HPDE6-E6E7 (cell line): ENCODE data around the gene ATXN1L.
"Not testable (repeated sequence)": the region's sequence is repeated elsewhere in the genome, so short reads cannot be mapped to it uniquely, and the experiment has no call there.

Experiments used
- DNase-seq: peaks from one replicate; pipeline ENCODE4 v3.0.0; 2011; ENCODE audit warnings: missing footprints; ENCODE audit errors: extremely low spot score

ATXN1L gene, protein sequence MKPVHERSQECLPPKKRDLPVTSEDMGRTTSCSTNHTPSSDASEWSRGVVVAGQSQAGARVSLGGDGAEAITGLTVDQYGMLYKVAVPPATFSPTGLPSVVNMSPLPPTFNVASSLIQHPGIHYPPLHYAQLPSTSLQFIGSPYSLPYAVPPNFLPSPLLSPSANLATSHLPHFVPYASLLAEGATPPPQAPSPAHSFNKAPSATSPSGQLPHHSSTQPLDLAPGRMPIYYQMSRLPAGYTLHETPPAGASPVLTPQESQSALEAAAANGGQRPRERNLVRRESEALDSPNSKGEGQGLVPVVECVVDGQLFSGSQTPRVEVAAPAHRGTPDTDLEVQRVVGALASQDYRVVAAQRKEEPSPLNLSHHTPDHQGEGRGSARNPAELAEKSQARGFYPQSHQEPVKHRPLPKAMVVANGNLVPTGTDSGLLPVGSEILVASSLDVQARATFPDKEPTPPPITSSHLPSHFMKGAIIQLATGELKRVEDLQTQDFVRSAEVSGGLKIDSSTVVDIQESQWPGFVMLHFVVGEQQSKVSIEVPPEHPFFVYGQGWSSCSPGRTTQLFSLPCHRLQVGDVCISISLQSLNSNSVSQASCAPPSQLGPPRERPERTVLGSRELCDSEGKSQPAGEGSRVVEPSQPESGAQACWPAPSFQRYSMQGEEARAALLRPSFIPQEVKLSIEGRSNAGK

DNA sequence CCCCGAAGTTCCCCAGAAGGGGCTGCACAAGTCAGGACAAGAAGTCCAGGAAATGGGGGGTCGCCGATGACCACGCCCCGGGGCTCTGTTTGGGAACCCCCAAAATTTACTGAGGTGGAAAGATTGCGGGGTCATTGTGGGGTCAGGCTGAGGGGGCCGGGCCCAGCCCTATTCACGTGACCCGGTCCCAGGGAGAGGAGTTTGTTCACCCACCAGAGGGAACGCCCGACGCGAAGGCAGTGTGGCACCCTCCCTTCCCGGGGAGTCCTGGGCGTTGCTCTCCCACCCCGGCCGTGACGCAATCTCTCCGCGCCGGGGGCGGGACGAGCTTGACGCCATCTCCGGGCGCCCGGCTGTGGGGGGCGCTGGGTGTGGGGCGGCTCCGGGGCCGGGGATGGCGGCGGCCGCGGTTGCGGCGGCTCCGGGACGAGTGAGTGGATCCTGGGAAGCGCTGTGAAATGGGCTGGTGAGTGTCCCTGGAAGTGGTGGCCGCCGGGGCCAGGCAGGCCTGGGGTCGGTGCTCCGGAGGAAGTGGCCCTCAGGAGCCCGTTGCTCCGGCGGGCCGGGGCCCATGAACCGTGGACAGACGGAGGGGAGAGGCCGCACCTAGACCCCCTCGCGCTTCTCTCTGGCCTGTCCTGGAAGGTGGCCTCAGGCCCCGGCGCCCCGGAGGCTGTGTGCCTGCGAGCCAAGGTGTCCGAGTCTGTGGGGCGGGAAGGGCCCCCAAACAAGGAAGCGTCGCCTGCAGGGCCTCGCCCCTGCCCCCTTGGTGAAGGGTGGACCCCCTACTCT, at the start of gene ATXN1L:
Gene ATXN1L, plus strand, starts transcription at position 338 of the 792 bp plus-strand sequence. CDS start 3,765 bp downstream, outside the sequence.
- DNase-seq = peak; percentile 99

DNA sequence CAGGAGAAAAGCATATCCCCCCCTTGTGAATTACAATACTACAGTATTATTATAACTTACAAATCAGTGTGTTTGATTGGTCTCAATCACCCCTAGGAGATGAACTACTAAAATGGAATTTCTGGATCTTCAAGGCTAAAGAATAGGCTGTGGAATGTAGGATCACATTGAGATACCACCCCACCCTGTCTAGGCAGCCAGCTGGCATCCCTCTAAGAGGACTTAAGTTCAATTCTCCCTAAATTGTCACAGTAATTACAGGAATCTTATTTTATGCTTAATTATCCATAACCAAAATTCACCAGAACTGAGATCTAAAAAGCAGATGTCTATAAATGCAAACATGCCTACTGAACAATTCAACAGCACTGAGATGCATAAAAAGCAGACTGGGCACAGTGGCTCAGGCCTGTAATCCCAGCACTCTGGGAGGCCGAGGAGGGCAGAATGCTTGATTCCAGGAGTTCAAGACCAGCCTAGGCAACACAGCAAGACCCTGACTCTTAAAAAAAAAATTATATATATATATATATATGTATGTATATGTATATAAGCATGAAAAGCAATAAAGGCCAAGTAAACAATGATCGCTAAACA, 49.2 kb upstream of the ATXN1L start:
- DNase-seq = no peak

DNA sequence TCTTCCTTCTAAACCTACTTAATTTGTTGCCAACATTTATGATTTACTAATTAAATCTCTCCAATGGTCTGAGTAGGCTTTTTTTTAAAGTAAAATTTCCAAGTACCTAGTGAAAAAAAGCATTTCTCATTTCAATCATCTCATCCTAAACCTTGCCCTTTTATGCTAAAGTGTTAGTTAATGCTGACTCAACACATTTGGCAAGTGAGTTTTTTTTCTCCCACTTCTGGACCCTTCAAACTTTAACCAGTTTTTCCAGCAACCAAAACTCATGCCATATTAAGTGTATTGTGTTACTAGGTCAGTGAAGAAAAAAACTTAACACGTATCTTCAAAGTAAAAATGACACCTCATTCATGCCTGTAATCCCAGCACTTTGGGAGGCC, 42.5 kb upstream of the ATXN1L start:
- no peak for DNase-seq

DNA sequence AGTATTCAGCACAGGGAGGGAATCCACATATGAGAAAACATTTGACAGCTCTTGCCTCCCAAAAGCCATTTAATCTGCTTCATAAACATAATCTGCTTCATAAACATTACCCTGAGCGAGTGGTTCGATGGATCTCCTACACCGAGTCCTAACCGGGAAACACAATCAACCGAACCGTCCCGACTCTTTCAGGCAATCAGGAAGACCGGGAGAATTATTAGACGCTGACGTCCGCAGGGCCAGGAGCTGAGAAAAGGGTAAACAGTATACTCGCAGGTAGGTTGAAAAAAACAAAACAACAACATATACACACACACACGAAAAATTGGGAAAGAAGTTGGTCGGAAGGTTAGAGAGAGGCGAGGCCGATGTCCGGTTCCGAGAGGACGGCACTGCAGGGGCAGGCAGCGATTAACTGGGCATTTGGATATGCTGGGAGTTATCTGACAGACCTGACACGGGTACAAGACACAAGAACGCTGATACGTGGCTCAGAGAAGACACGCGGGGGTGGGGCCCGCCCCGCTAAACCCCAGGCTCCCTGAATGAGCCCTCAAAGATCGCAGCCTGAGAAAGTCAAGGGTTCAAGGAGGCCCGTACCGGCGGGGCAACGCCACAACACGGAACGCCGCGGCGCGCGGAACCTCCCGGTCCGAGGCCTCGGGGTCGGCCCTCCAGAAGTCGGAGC, 37.7 kb upstream of the ATXN1L start:
- peak; percentile 13 for DNase-seq

GRCh38 chr16:71808593-71809459, 37.0 kb upstream of the ATXN1L start, which contains the start of gene AP1G1:
AP1G1 (minus strand) TSS chr16:71808834; CDS start chr16:71789479, 19,355 bp downstream.
- peak; percentile 98 for DNase-seq

DNA sequence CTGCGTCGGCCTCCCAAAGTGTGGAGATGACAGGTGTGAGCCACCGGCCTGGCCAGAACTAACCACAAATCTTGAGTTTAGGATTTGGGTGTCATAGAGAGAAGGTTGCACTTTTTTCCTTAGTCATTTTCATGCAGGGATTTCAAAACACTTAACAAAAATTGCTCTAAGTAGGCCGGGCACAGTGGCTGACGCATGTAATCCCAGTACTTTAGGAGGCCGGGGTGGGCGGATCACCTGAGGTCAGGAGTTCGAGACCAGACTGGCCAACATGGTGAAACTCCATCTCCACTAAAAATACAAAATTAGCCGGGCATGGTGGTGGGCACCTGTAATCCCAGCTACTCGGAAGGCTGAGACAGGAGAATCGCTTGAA, 35.6 kb upstream of the ATXN1L start:
- not testable (repeated sequence) for DNase-seq

- no peak for DNase-seq
These were observed 34.4 kb upstream of the ATXN1L start for GRCh38 chr16:71811261-71811803.

- not testable (repeated sequence) for DNase-seq
These were observed 28.6 kb upstream of the ATXN1L start for GRCh38 chr16:71817155-71817500.

DNA sequence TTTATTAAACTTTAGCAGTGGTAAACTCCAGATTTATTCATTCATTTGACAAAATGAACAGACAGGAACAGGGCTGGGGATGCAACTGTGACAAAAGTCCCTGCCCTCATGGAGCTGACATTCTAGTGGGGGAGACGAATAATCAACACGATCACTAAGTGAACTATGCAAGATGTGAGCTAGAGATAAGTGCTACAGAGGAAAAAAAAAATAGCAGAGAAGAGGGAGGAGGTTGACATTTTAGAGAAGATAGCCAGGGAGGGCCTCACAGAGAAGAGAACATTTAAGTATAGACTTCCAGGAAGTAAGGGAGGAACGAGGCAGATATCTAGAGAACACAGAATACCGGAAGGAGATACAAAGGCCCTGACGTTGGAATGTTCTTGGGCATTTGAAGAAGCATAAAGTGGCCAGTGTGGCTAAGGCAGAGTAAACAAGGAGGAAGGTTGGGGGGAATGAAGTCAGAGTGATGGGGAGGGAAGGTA, 19.2 kb upstream of the ATXN1L start:
- no peak for DNase-seq

GRCh38 chr16:71830359-71830758, 15.4 kb upstream of the ATXN1L start:
- DNase-seq = no peak

DNA sequence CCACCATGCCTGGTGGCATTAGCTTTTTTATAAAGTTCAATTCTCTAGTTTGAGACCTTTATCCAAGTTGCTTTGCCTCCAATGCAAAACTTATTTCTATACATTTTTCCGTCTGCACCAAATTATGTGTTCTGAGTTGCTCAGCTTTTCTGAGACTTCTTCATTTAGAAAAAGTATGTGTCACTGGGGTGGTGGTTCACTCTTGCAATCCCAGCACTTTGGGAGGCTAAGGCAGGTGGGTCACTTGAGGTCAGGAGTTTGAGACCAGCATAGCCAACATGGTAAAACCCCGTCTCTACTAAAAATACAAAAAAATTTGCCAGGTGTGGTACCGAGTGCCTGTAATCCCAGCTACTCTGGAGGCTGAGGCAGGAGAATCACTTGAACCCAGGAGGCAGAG, 14.1 kb upstream of the ATXN1L start:
- DNase-seq = not testable (repeated sequence)

DNA sequence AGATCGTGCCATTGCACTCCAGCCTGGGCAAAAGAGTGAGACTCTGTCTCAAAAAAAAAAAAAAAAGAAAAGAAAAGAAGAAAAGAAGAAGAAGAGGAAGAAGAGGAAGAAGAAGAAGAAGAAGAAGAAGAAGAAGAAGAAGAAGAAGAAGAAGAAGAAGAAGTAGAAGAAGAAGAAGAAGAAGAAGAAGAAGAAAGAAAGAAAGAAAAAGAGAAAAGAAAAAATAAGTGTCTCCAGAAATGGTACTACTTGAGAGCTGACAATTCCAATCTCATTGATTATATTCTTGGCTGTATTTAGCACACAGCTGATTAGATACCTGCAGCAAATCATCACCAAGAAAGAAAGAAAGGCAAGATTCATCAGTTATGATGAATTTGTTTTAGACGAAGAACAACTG, 13.7 kb upstream of the ATXN1L start:
- DNase-seq = not testable (repeated sequence)

- no peak for DNase-seq
These were observed 11.5 kb upstream of the ATXN1L start for GRCh38 chr16:71834291-71834690.

GRCh38 chr16:71837150-71837549, 8.6 kb upstream of the ATXN1L start:
- DNase-seq = no peak

DNA sequence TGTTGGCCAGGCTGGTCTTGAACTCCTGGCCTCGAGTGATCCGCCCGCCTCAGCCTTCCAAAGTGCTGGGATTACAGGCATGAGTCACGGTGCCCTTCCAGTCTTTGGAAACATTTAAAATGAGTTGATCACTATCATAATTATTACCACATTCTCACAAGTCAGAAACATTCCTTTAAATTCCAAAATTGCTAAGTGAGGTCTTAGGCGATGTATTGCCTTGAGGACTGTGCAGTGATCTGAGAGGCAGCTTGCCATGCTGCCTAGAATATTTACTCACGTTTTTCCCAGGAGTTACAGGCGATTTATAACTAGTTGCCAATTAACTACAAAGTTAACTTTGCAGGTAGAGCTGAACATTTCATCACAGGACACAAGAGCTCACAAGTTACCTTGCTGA, 5.7 kb upstream of the ATXN1L start:
- no peak for DNase-seq

DNA sequence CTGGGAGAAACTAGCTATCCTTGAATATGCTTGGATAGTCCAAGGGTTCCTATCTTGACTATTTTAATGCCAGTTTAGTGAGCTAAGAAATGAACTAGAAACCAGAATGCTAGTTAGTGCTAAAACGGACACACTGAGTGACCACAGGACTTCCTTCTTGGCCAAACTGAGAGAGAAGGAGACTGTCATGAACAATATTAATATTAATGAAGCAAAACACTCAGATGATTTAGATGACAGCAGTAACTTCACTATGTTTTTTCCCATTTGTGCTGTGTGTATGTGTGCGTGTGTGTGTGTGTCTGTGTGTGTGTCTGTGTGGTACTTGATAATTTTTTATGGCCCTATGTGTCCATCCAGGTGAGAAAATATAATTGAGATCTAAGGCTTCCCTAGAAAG, 2.2 kb upstream of the ATXN1L start:
- no peak for DNase-seq

GRCh38 chr16:71846431-71846830, 655 bp downstream of the ATXN1L start:
- DNase-seq = no peak

- DNase-seq = no peak
These were observed 1.3 kb downstream of the ATXN1L start for GRCh38 chr16:71847096-71847495.

GRCh38 chr16:71848622-71849021, 2.8 kb downstream of the ATXN1L start:
- no peak for DNase-seq

DNA sequence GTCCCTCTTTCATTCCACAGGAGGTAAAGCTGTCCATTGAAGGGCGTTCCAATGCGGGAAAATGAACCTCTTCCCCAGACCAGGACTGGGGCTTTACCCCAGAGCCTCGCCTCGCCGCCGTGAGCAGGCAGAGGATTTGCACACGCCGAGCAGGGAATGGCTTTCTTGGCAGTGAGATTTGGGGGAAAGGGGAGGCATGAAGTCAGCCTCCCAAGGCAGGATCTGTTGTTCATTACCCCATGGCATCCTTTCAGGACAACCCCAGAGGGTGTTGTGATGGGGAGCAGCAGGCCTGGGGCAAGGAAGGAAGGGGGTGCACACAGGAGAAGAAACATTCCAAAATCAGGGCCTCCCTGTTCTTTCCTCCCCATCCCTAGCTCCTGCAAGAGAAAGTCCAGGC, 6.0 kb downstream of the ATXN1L start:
- DNase-seq = no peak
